H9 (cell line): ENCODE results near the gene CCDC63. TPM values are rescaled to one million over a fixed set of nuclear protein-coding genes. Genes with fewer than 3 reads are reported as not detected.

Experiments
- DNase-seq: peaks from one replicate; pipeline ENCODE4 v3.0.0-alpha.2; 2017
- H2AFZ ChIP-seq: one replicate; pipeline ENCODE4 v1.6.1; 2013; ENCODE audit warnings: mild to moderate bottlenecking, low read length, control low read depth, moderate library complexity
- H2AK5ac ChIP-seq: 2 replicates; pipeline ENCODE4 v1.6.1; 2013; ENCODE audit warnings: low read length, control low read depth, mixed read lengths; ENCODE audit not compliant: insufficient read length
- H2BK120ac ChIP-seq: one replicate; pipeline ENCODE4 v1.6.1; 2013; ENCODE audit warnings: low read depth, mild to moderate bottlenecking, low read length, control low read depth, inconsistent platforms; ENCODE audit not compliant: poor library complexity, severe bottlenecking
- H2BK12ac ChIP-seq: 2 replicates; pipeline ENCODE4 v1.6.1; 2013; ENCODE audit warnings: low read length, control low read depth, mixed read lengths, low read depth; ENCODE audit not compliant: insufficient read length
- H2BK15ac ChIP-seq: 2 replicates; pipeline ENCODE4 v1.6.1; 2013; ENCODE audit warnings: low read depth, low read length, control low read depth
- H2BK20ac ChIP-seq: one replicate; pipeline ENCODE4 v1.6.1; 2013; ENCODE audit warnings: low read depth, mild to moderate bottlenecking, low read length, control low read depth, inconsistent platforms; ENCODE audit not compliant: poor library complexity, severe bottlenecking
- H2BK5ac ChIP-seq: 2 replicates; pipeline ENCODE4 v1.6.1; 2013; ENCODE audit warnings: low read length, control low read depth, mixed read lengths; ENCODE audit not compliant: insufficient read length
- H3K14ac ChIP-seq: 2 replicates; pipeline ENCODE4 v1.6.1; 2013; ENCODE audit warnings: low read length, control low read depth; ENCODE audit not compliant: insufficient read depth
- H3K18ac ChIP-seq: 2 replicates; pipeline ENCODE4 v1.6.1; 2013; ENCODE audit warnings: low read depth, mild to moderate bottlenecking, mixed read lengths, low read length, control low read depth; ENCODE audit not compliant: insufficient read length
- H3K23ac ChIP-seq: 2 replicates; pipeline ENCODE4 v1.6.1; 2013; ENCODE audit warnings: low read length, control low read depth, mixed read lengths, low read depth; ENCODE audit not compliant: insufficient read length
- H3K23me2 ChIP-seq: 2 replicates; pipeline ENCODE4 v1.6.1; 2013; ENCODE audit warnings: low read depth, mild to moderate bottlenecking, mixed read lengths, low read length, control low read depth; ENCODE audit not compliant: insufficient read length, poor library complexity, severe bottlenecking
- H3K27ac ChIP-seq: 2 replicates; pipeline ENCODE4 v1.5.1; 2013; ENCODE audit warnings: low read length, control low read depth, mixed read lengths, low read depth; ENCODE audit not compliant: insufficient read length
- H3K27me3 ChIP-seq: 2 replicates; pipeline ENCODE4 v1.6.1; 2013; ENCODE audit warnings: low read length, control low read depth, inconsistent platforms; ENCODE audit not compliant: insufficient read depth
- H3K4ac ChIP-seq: 2 replicates; pipeline ENCODE4 v1.6.1; 2013; ENCODE audit warnings: low read depth, mild to moderate bottlenecking, control low read depth, inconsistent platforms, low read length, moderate library complexity
- H3K4me1 ChIP-seq: 2 replicates; pipeline ENCODE4 v1.6.1; 2013; ENCODE audit warnings: low read length, control low read depth, inconsistent platforms; ENCODE audit not compliant: insufficient read depth
- H3K4me2 ChIP-seq: 2 replicates; pipeline ENCODE4 v1.6.1; 2013; ENCODE audit warnings: low read length, control low read depth, mixed read lengths; ENCODE audit not compliant: insufficient read length, insufficient read depth
- H3K56ac ChIP-seq: 2 replicates; pipeline ENCODE4 v1.6.1; 2013; ENCODE audit warnings: low read depth, mild to moderate bottlenecking, mixed read lengths, low read length, control low read depth; ENCODE audit not compliant: insufficient read length
- H3K79me1 ChIP-seq: 2 replicates; pipeline ENCODE4 v1.6.1; 2013; ENCODE audit warnings: low read depth, mild to moderate bottlenecking, moderate library complexity, low read length, control low read depth, inconsistent platforms; ENCODE audit not compliant: insufficient read depth, poor library complexity, severe bottlenecking
- H3K79me2 ChIP-seq: 2 replicates; pipeline ENCODE4 v1.6.1; 2013; ENCODE audit warnings: low read length, control low read depth, inconsistent platforms; ENCODE audit not compliant: insufficient read depth
- H3K9ac ChIP-seq: 2 replicates; pipeline ENCODE4 v1.6.1; 2013; ENCODE audit warnings: low read length, control low read depth, mixed read lengths; ENCODE audit not compliant: insufficient read length; ENCODE audit errors: extremely low read depth
- H3K9me3 ChIP-seq: one replicate; pipeline ENCODE4 v1.6.1; 2013; ENCODE audit warnings: low read depth, low read length, inconsistent platforms; ENCODE audit not compliant: control insufficient read depth
- H3T11ph ChIP-seq: one replicate; pipeline ENCODE4 v1.6.1; 2013; ENCODE audit warnings: mild to moderate bottlenecking, low read length, control low read depth, inconsistent platforms
- H4K20me1 ChIP-seq: one replicate; pipeline ENCODE4 v1.6.1; 2013; ENCODE audit not compliant: control insufficient read depth, insufficient read length, insufficient read depth
- H4K5ac ChIP-seq: 2 replicates; pipeline ENCODE4 v1.6.1; 2013; ENCODE audit warnings: low read depth, mild to moderate bottlenecking, mixed read lengths, low read length, control low read depth; ENCODE audit not compliant: insufficient read length
- H4K8ac ChIP-seq: replicated peaks from 2 replicates; pipeline ENCODE4 v1.6.1; 2013; ENCODE audit warnings: low read length, control low read depth, mixed read lengths, low read depth; ENCODE audit not compliant: insufficient read length
- H4K91ac ChIP-seq: 2 replicates; pipeline ENCODE4 v1.6.1; 2013; ENCODE audit warnings: low read depth, mild to moderate bottlenecking, moderate library complexity, mixed read lengths, low read length, control low read depth; ENCODE audit not compliant: insufficient read length
- H3K27ac Mint-ChIP-seq, 3 experiments: 2 replicates in 2 of 3; 3 replicates in 1 of 3; pipeline ENCODE4 v1.8.0; 2020 to 2021; ENCODE audit warnings: mixed read lengths in 3 of 3, mild to moderate bottlenecking in 1 of 3, moderate library complexity in 1 of 3
- H3K27me3 Mint-ChIP-seq: 2 replicates; pipeline ENCODE4 v1.8.0; 2021; ENCODE audit warnings: low read depth, mild to moderate bottlenecking, moderate library complexity, mixed read lengths
- H3K36me3 Mint-ChIP-seq, 3 experiments: 2 replicates in 2 of 3; 3 replicates in 1 of 3; pipeline ENCODE4 v1.8.0; 2020 to 2021; ENCODE audit warnings: low read depth in 3 of 3, mixed read lengths in 3 of 3; ENCODE audit not compliant: insufficient read depth in 1 of 3
- H3K4me1 Mint-ChIP-seq, 2 experiments: 2 replicates each; pipeline ENCODE4 v1.8.0; 2020; ENCODE audit warnings: mixed read lengths in 2 of 2
- H3K4me3 Mint-ChIP-seq, 2 experiments: 2 replicates in 1 of 2; 3 replicates in 1 of 2; pipeline ENCODE4 v1.8.0; 2020 to 2021; ENCODE audit warnings: mild to moderate bottlenecking in 2 of 2, mixed read lengths in 2 of 2, moderate library complexity in 1 of 2
- H3K9me3 Mint-ChIP-seq, 2 experiments: 2 replicates in 1 of 2; 3 replicates in 1 of 2; pipeline ENCODE4 v1.8.0; 2020; ENCODE audit warnings: mild to moderate bottlenecking in 2 of 2, mixed read lengths in 2 of 2, moderate library complexity in 1 of 2
- WGBS: extraction: QIAGEN DNeasy Blood & Tissue Kit; methylation state at CpG from one replicate; pipeline ENCODE4 v1.1.7; 2013; ENCODE audit warnings: missing lambda C conversion rate, low lambda C conversion rate, mixed read lengths; ENCODE audit not compliant: insufficient read length; ENCODE audit errors: extremely low coverage; 5-methylcytosine and 5-hydroxymethylcytosine counted together
- total RNA-seq: library from RNA; stranded (reverse); gene quantifications from 2 replicates; pipeline ENCODE4 v1.2.1, GENCODE V29; 2021
- TF ChIP-seq, protein P1 (sequence below): fragments of 200-600 bp; sonication (generic); conservative IDR thresholded peaks from 3 replicates; pipeline ENCODE4 v1.8.0; 2021; ENCODE audit warnings: antibody characterized with exemption, mild to moderate bottlenecking

Gene CCDC63
- total RNA-seq, 1 experiment from 2014 or later, result 0.77 TPM

DNA sequence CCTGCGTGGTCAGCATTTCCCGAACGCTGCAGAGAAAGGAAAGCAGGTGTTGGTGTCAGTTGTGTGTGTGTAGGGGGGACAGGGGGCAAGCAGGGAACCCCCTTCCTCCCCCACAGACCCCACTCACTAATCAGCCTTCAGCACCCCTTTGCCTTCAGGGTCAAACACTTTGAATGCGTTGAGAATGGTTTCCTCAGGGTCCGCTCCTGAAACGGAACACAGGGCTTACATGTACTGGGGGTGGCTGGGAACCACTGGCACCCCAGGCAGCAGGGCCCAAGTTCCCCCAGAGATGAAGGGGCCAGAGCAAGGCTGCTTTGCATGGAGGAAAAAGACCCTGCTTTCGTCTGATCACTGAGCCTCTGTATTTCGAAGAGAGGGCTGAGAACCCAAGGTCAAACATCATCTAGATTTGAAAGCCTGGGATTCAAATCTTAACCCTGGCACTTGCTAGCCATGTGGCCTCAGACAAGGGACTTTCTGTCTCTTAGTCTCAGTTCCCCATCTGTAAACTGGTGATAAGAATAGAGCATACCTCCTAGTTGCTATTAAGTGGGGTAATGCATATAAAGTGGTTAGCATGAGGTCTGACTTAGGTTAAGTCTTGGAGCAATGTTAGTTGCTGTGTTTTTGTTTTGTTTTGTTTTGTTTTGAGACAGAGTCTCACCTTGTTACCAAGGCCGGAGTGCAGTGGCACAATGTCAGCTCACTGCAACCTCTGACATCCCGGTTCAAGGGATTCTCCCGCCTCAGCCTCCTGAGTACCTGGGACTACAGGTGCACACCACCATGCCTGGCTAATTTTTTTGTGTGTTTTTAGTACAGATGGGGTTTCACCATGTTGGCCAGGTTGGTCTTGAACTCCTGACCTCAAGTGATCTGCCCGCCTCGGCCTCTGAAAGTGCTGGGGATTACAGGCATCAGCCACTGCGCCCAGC is 66.6 kb downstream of the CCDC63 start:
- H3K79me1 ChIP-seq, result no peaks in the 10 kb centered on the region
- Mint-ChIP-seq H3K27ac (no peak overlapping the region; a peak in 1 of 7 replicates), H3K4me1 (peaks cover 12 to 15% of the 10 kb centered on the region in 2 experiments), H3K36me3 (0 out of 7 replicates have a peak, but pooled peaks cover 0 to 4% (median 0%) of the 10 kb centered on the region in 3 experiments), H3K27me3 (peaks cover 5% of the 10 kb centered on the region), H3K9me3 (no peaks in the 10 kb centered on the region; a peak in 1 of 5 replicates), H3K4me3 (no peak overlapping the region)
- no CpG with 5 or more reads among the region's 14 CpGs for WGBS
- no peak overlapping the region for H3K27ac ChIP-seq
- no peak for DNase-seq
- H3K14ac ChIP-seq, result no peak overlapping the region
- no peak overlapping the region for H3K4me2 ChIP-seq
- H3K79me2 ChIP-seq, result no peaks in the 10 kb centered on the region
- no peak overlapping the region for H2AK5ac ChIP-seq
- H4K91ac ChIP-seq, result no peak overlapping the region
- H2AFZ ChIP-seq, result no peak overlapping the region
- H3K27me3 ChIP-seq, result no peaks in the 10 kb centered on the region
- H3K4me1 ChIP-seq, result no peaks in the 10 kb centered on the region; the same call in 1 of the 2 replicates
- H3K4ac ChIP-seq, result no peak overlapping the region
- H3K23me2 ChIP-seq, result no peaks in the 10 kb centered on the region
- H2BK120ac ChIP-seq, result no peak overlapping the region
- H3K56ac ChIP-seq, result no peak overlapping the region
- no peak overlapping the region for H3K23ac ChIP-seq
- no peak overlapping the region for H4K5ac ChIP-seq
- no peak overlapping the region for H2BK15ac ChIP-seq
- no peaks in the 10 kb centered on the region for H4K20me1 ChIP-seq
- no peak overlapping the region for H3T11ph ChIP-seq
- H3K9ac ChIP-seq, result no peak overlapping the region
- H2BK20ac ChIP-seq, result no peak overlapping the region
- TF ChIP-seq, protein P1, sequence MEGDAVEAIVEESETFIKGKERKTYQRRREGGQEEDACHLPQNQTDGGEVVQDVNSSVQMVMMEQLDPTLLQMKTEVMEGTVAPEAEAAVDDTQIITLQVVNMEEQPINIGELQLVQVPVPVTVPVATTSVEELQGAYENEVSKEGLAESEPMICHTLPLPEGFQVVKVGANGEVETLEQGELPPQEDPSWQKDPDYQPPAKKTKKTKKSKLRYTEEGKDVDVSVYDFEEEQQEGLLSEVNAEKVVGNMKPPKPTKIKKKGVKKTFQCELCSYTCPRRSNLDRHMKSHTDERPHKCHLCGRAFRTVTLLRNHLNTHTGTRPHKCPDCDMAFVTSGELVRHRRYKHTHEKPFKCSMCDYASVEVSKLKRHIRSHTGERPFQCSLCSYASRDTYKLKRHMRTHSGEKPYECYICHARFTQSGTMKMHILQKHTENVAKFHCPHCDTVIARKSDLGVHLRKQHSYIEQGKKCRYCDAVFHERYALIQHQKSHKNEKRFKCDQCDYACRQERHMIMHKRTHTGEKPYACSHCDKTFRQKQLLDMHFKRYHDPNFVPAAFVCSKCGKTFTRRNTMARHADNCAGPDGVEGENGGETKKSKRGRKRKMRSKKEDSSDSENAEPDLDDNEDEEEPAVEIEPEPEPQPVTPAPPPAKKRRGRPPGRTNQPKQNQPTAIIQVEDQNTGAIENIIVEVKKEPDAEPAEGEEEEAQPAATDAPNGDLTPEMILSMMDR, result no peak
- H2BK12ac ChIP-seq, result no peak overlapping the region
- H3K18ac ChIP-seq, result no peak overlapping the region
- no peaks in the 10 kb centered on the region for H3K9me3 ChIP-seq
- no peak overlapping the region for H4K8ac ChIP-seq
- no peak overlapping the region for H2BK5ac ChIP-seq
